Adrenal gland (tissue), 12 donors: ENCODE measurements around the gene CAT. TPM values are rescaled to one million over a fixed set of nuclear protein-coding genes. Genes with fewer than 3 reads are reported as not detected.

ENCODE experiments used
- DNase-seq, 7 donors: peaks; one replicate each; pipeline ENCODE4 v3.0.0-alpha.2; 2019 to 2020
- H3K27ac ChIP-seq, 5 donors: fragments of 200-600 bp; sonication (generic) in 4 of 5; 1 replicate in 3 of 5; 2 replicates in 2 of 5; pipeline versions ENCODE4 v1.5.1 to v1.8.0; 2016 to 2020; ENCODE audit warnings: mild to moderate bottlenecking in 1 of 5
- H3K27me3 ChIP-seq: fragments of 200-600 bp; 2 replicates; pipeline ENCODE4 v1.8.0; 2021
- H3K36me3 ChIP-seq, 2 donors: fragments of 200-600 bp; replicated peaks in 1 of 2; 1 replicate in 1 of 2; 2 replicates in 1 of 2; pipeline versions ENCODE4 v1.5.1 to v1.8.0; 2018 to 2022
- H3K4me1 ChIP-seq, 2 donors: fragments of 200-600 bp; replicated peaks in 1 of 2; 1 replicate in 1 of 2; 2 replicates in 1 of 2; pipeline versions ENCODE4 v1.5.1 to v1.8.0; 2018 to 2021
- H3K4me3 ChIP-seq, 4 donors: fragments of 200-600 bp; sonication (generic) in 3 of 4; one replicate each; pipeline ENCODE4 v1.5.1; 2016 to 2018
- H3K9me3 ChIP-seq, 3 donors: fragments of 200-600 bp; sonication (generic) in 1 of 3; replicated peaks in 1 of 3; 1 replicate in 2 of 3; 2 replicates in 1 of 3; pipeline versions ENCODE4 v1.5.1 to v1.8.0; 2016 to 2021
- POLR2A ChIP-seq, 2 donors: fragments of 450-650 bp; IDR thresholded peaks; one replicate each; pipeline ENCODE4 v1.6.1; 2017; ENCODE audit warnings: antibody characterized with exemption in 2 of 2, mild to moderate bottlenecking in 2 of 2, moderate library complexity in 1 of 2
- WGBS, 4 donors: extraction: QIAGEN DNeasy Blood & Tissue Kit in 2 of 4; methylation state at CpG; one replicate each; pipeline versions ENCODE4 v1.1.5 to v1.1.7; 2013 to 2017; 5-methylcytosine and 5-hydroxymethylcytosine counted together
- intact Hi-C, 2 donors: fragments of 100-400 bp; cut with DNase I; formaldehyde crosslinking; loops; one replicate each; pipeline versions ENCODE4 v1.14.1 to v1.15.0; 2022 to 2023
- polyA plus RNA-seq, 3 donors: library from polyadenylated mRNA; stranded (reverse); fragments of 200-250 nt in 2 of 3; fragments of 350-450 nt in 1 of 3; fragmentation: Illumina TruSeq in 1 of 3; extraction: RNeasy Lipid Tissue Mini Kit (QIAGEN cat#74804) in 1 of 3; gene quantifications; one replicate each; pipeline ENCODE4 v1.2.3, GENCODE V29; 2013 to 2014
- total RNA-seq, 9 donors: library from RNA; depleted of rRNA in 4 of 9; stranded (reverse); fragments of >200 nt in 4 of 9; fragments of 120-200 nt in 1 of 9; fragmentation: NEBNext Ultra II Directional in 1 of 9; extraction: Animal tissue kit (Norgen Biotek cat#: 25700) in 1 of 9; gene quantifications; one replicate each; pipeline versions ENCODE4 v1.1.0 to v1.2.4, GENCODE V29; 2013 to 2023
- TF ChIP-seq, protein P1 (sequence below), 6 experiments: fragments of 450-650 bp in 4 of 6; fragments of 200-600 bp in 2 of 6; sonication (generic) in 1 of 6; IDR thresholded peaks; 1 replicate in 5 of 6; 2 replicates in 1 of 6; pipeline versions ENCODE4 v1.5.1 to v1.8.0; 2016 to 2021; ENCODE audit warnings: antibody characterized with exemption in 6 of 6, mild to moderate bottlenecking in 2 of 6, moderate library complexity in 1 of 6
- donor health status: healthy with polysubstance abuse.
- donor health status: Bipolar disorder and iron deficiency.
- donor health status: DM: yes; HTN: yes; CAD: no.
- donor health status: DM: no; HTN: no; CAD: no.
- donor health status: DM: no; HTN: no; CAD: no.
- donor health status: DM: yes; HTN: yes; CAD: no.

Gene CAT
- total and polyA plus RNA-seq, 12 donors, result 45.8 to 302 (median 209) TPM

DNA sequence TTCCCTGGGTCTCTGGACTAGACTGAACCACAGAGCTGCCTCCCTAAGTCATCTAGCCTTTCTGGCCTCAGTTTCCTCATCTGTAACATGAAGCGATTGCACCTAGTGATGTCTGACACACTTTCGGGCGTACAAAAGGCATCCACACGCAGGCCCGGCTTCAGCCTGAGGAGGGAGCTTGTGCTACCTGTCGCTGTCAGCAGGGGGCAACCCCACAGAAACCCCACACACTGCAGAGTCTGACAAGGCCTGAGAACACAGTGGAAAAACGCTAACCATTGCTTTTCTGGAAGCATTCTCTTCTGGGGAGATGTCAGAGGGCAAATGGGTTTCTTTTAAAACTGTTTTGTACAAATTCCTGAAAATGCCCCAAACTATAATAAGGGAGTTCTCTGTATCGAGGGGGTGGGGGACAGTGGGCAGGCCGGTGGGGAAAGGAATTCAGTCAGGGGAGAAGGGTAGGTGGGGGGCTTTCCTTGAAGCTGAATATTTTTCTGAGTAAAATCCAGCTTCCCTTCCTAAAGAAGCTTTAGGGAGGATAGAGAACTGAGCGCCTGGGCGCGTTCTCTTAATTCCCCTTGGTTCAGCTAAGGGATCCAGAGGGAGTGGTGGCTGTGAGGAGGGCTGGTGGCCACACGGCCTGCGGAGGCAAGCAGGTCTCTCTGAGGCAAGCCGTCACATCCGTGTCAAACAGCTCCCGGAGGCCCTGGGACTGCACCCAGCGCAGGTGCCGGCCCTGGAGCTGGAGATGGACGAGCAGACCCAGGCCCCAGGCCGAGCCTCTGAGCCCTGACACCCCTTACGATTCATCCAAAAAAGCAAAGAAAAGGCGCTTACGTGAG is 74.3 kb downstream of the CAT start:
- WGBS, 4 donors, result 68 to 78% (median 71%) methylated on average over 22 to 24 of the region's 24 CpGs
- Histone ChIP-seq H3K4me3 (no peak overlapping the region), H3K4me1 (no peaks in the 10 kb centered on the region), H3K36me3 (no peaks in the 10 kb centered on the region), H3K27me3 (no peaks in the 10 kb centered on the region), H3K9me3 (no peaks in the 10 kb centered on the region), H3K27ac (no peak overlapping the region)
- TF ChIP-seq POLR2A (IDR thresholded peaks at IDR 0.05), result no peak
- TF ChIP-seq, protein P1, sequence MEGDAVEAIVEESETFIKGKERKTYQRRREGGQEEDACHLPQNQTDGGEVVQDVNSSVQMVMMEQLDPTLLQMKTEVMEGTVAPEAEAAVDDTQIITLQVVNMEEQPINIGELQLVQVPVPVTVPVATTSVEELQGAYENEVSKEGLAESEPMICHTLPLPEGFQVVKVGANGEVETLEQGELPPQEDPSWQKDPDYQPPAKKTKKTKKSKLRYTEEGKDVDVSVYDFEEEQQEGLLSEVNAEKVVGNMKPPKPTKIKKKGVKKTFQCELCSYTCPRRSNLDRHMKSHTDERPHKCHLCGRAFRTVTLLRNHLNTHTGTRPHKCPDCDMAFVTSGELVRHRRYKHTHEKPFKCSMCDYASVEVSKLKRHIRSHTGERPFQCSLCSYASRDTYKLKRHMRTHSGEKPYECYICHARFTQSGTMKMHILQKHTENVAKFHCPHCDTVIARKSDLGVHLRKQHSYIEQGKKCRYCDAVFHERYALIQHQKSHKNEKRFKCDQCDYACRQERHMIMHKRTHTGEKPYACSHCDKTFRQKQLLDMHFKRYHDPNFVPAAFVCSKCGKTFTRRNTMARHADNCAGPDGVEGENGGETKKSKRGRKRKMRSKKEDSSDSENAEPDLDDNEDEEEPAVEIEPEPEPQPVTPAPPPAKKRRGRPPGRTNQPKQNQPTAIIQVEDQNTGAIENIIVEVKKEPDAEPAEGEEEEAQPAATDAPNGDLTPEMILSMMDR (IDR thresholded peaks at IDR 0.05), result peak; percentile 38 to 66 (median 58)
- intact Hi-C loops, result no loop called here
- peak in 6 of 7 donors; percentile 34 to 69 (median 56) for DNase-seq

DNA sequence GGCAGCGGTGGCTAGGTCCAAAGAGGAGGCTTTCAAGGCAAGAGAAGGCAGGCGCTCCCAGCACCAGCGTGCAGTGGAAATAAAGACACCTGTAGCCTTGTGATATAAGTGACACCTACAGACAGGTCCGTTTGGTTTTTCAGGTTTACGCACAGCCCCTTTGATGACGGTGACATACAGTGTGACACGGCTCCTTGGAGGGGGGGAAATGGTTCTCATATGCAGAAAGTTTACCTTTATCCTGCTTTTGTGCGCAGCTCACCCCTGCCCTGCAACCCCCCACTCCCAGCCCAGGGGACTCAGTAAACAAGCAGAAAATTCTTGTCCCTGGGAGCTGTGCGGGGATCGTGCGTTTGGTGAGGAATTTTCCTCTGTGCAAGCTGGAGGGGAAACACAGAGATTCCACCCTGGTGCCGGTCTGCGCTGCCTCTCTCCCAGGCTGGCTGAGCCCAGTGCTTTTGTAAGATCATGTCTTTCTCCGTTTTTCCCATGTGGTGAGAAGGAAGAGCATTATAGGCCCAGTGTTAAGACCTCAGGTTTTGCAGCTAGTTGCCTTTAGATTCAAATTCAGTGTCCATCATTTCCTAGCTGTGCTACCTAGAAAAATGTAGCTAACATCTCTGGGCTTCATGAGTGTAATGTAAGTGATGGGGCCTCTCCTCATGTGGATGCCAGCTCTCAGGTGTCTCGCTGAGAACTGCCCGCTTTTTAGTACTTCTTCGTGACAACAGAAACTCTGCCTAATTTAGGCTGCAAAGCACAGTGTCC is 75.1 kb downstream of the CAT start, which contains the start of gene ELF5:
Gene ELF5, minus strand, starts transcription at position 113 of the 768 bp plus-strand sequence. CDS start 8,045 bp downstream, outside the sequence.
- H3K36me3 ChIP-seq, result no peaks in the 10 kb centered on the region
- no peak within 1 kb of the TSS for H3K27ac ChIP-seq
- H3K27me3 ChIP-seq, result no peaks in the 10 kb centered on the region
- no peak within 1 kb of the TSS for H3K4me3 ChIP-seq
- 85 to 87% (median 87%) methylated on average over 12 to 17 of the region's 17 CpGs for WGBS, 4 donors
- DNase-seq, result no peak
- no peak for TF ChIP-seq POLR2A (IDR thresholded peaks at IDR 0.05)
- TF ChIP-seq, protein P1 (IDR thresholded peaks at IDR 0.05), result no peak
- H3K9me3 ChIP-seq, result no peaks in the 10 kb centered on the region
- intact Hi-C loops, result no loop called here
- H3K4me1 ChIP-seq, result no peaks in the 10 kb centered on the region

DNA sequence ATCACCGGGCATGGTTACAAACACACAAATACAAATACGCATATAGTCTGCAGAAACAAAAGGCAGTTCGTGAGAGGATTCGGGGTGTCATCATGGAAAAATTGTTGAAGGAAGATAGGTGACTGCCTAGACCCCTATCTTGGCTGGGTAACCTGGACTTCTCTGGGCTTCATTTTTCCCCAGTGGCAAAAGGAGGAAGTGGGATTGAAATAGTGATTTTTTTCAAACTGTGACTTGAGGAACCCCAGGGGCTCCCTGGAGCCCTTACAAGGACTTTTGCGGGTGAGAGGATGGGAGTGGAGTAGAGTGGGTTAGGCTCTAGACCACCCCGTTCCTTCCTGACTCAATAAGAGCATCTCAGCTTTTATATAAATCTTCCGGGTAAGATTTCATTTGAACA is 75.9 kb downstream of the CAT start:
- Histone ChIP-seq H3K36me3 (no peaks in the 10 kb centered on the region), H3K4me3 (no peak overlapping the region), H3K9me3 (no peaks in the 10 kb centered on the region), H3K27ac (no peak overlapping the region), H3K27me3 (no peaks in the 10 kb centered on the region), H3K4me1 (no peaks in the 10 kb centered on the region)
- no peak for DNase-seq
- intact Hi-C loops, result no loop called here
- WGBS, 4 donors, result 82 to 88% (median 85%) methylated on average over 7 of the region's 7 CpGs
- TF ChIP-seq, protein P1 (IDR thresholded peaks at IDR 0.05), result no peak
- no peak for TF ChIP-seq POLR2A (IDR thresholded peaks at IDR 0.05)
